HepG2 (cell line): ENCODE measurements around the gene AATF. TPM values are rescaled to one million over a fixed set of nuclear protein-coding genes. Genes with fewer than 3 reads are reported as not detected.

ENCODE experiments used
- ATAC-seq: fragments of 200-7000 bp; cut with Tn5 transposase; 3 replicates; pipeline ENCODE4 v1.9.1; 2020; ENCODE audit warnings: mild to moderate bottlenecking, moderate library complexity
- BruUV-seq: library from RNA; stranded (reverse); fragments of 400-500 nt; replicated peaks from 2 replicates; lab custom pipeline; 2021; lab: Mats Ljungman, UMichigan
- CTCF ChIA-PET: fragments of 300-600 bp; formaldehyde crosslinking; extraction: SDS; loops from one replicate; lab custom pipeline; 2021; ENCODE audit warnings: low total read pairs, inconsistent platforms, low intra/inter-chr PET ratio; lab: Yijun Ruan, JAX
- POLR2A ChIA-PET: fragments of 350-600 bp; sonication (Branson Sonifier 250); formaldehyde crosslinking; loops from one replicate; lab custom pipeline; 2020; ENCODE audit warnings: antibody characterized with exemption, inconsistent platforms; lab: Yijun Ruan, JAX
- DNase-seq: peaks from one replicate; pipeline ENCODE4 v3.0.0-alpha.2; 2015; ENCODE audit warnings: low spot score
- FAIRE-seq: peaks from 3 replicates; lab custom pipeline; 2011; peaks lifted over from hg19 to GRCh38; lab: Jason Lieb, UNC
- H2AFZ ChIP-seq: one replicate; pipeline ENCODE4 v1.6.1; 2011; ENCODE audit warnings: low read length, inconsistent platforms
- H3K27ac ChIP-seq: fragments of 300-600 bp; 3 replicates; pipeline ENCODE4 v1.8.0; 2011; ENCODE audit warnings: mixed run types, mild to moderate bottlenecking, mixed read lengths, low read length, inconsistent platforms; ENCODE audit not compliant: insufficient read depth; ENCODE audit errors: extremely low read length
- H3K27me3 ChIP-seq, 2 experiments: fragments of 200-600 bp in 1 of 2; 2 replicates in 1 of 2; 3 replicates in 1 of 2; pipeline versions ENCODE4 v1.6.0 to v1.8.0; 2011; ENCODE audit warnings: low read length in 2 of 2, mild to moderate bottlenecking in 2 of 2, moderate library complexity in 2 of 2, inconsistent platforms in 1 of 2; ENCODE audit not compliant: insufficient read depth in 2 of 2, control insufficient read depth in 1 of 2
- H3K36me3 ChIP-seq, 2 experiments: fragments of 200-600 bp in 1 of 2; replicated peaks in 1 of 2; 2 replicates in 1 of 2; 3 replicates in 1 of 2; pipeline versions ENCODE4 v1.5.1 to v1.8.0; 2011; ENCODE audit warnings: low read length in 2 of 2, inconsistent platforms in 1 of 2; ENCODE audit not compliant: insufficient read depth in 2 of 2, control insufficient read depth in 1 of 2
- H3K4me1 ChIP-seq: 2 replicates; pipeline ENCODE4 v1.5.1; 2012; ENCODE audit warnings: low read length, inconsistent platforms; ENCODE audit not compliant: insufficient read depth
- H3K4me2 ChIP-seq: 2 replicates; pipeline ENCODE4 v1.6.0; 2011; ENCODE audit warnings: low read depth, low read length, inconsistent platforms
- H3K4me3 ChIP-seq, 3 experiments: fragments of 200-600 bp in 1 of 3; sonication (generic), shearing (Covaris generic) in 1 of 3; replicated peaks in 1 of 3; 2 replicates each; pipeline ENCODE4 v1.5.1; 2011 to 2016; ENCODE audit warnings: low read length in 3 of 3, inconsistent platforms in 2 of 3, low read depth in 2 of 3, mild to moderate bottlenecking in 2 of 3, control low read depth in 1 of 3, mixed read lengths in 1 of 3; ENCODE audit not compliant: insufficient read depth in 1 of 3
- H3K79me2 ChIP-seq: one replicate; pipeline ENCODE4 v1.6.1; 2011; ENCODE audit warnings: low read length, inconsistent platforms; ENCODE audit not compliant: insufficient read depth
- H3K9ac ChIP-seq: 2 replicates; pipeline ENCODE4 v1.6.0; 2011; ENCODE audit warnings: mild to moderate bottlenecking, low read depth, low read length, inconsistent platforms; ENCODE audit not compliant: insufficient read depth
- H3K9me3 ChIP-seq: 2 replicates; pipeline ENCODE4 v1.5.1; 2012; ENCODE audit warnings: mild to moderate bottlenecking, low read length
- H4K20me1 ChIP-seq: 2 replicates; pipeline ENCODE4 v1.6.0; 2011; ENCODE audit warnings: inconsistent platforms, mild to moderate bottlenecking, low read length, moderate library complexity; ENCODE audit not compliant: insufficient read depth
- ATF1 ChIP-seq: IDR thresholded peaks from 2 replicates; pipeline ENCODE4 v1.6.1; 2016; ENCODE audit warnings: mild to moderate bottlenecking, control low read depth
- CEBPG ChIP-seq: IDR thresholded peaks from 2 replicates; pipeline ENCODE4 v1.6.1; 2016
- EED ChIP-seq: sonication (generic); formaldehyde crosslinking; IDR thresholded peaks from 2 replicates; pipeline ENCODE4 v1.5.0; 2020; ENCODE audit warnings: mild to moderate bottlenecking, missing genetic modification reagents
- KLF16 ChIP-seq, 2 experiments: sonication (generic) in 1 of 2; formaldehyde crosslinking in 1 of 2; IDR thresholded peaks; 2 replicates each; pipeline versions ENCODE4 v1.6.1 to v1.8.0; 2016 to 2023; ENCODE audit warnings: missing genetic modification reagents in 2 of 2, missing compliant biosample characterization in 1 of 2
- PBX2 ChIP-seq: IDR thresholded peaks from 2 replicates; pipeline ENCODE4 v1.6.1; 2016; ENCODE audit warnings: control low read depth
- ZKSCAN5 ChIP-seq: sonication (generic); formaldehyde crosslinking; IDR thresholded peaks from 2 replicates; pipeline ENCODE4 v1.5.1; 2020; ENCODE audit warnings: mild to moderate bottlenecking, missing genetic modification reagents
- ZNF501 ChIP-seq: sonication (generic); formaldehyde crosslinking; IDR thresholded peaks from 2 replicates; pipeline ENCODE4 v1.5.1; 2020; ENCODE audit warnings: mild to moderate bottlenecking, moderate library complexity, missing genetic modification reagents
- WGBS: methylation state at CpG from one replicate; pipeline ENCODE4 v1.1.6; 2017; ENCODE audit warnings: low lambda C conversion rate; 5-methylcytosine and 5-hydroxymethylcytosine counted together
- in situ Hi-C: cut with HindIII; loops from 2 replicates; pipeline ENCODE4 v1.10.0; 2017; ENCODE audit warnings: low pct_unique_long_range_greater_than_20kb; ENCODE audit not compliant: extremely low pct_ligation_motif_present
- intact Hi-C: fragments of 100-400 bp; cut with micrococcal nuclease; formaldehyde crosslinking; loops from one replicate; pipeline ENCODE4 v1.10.0; 2022; ENCODE audit not compliant: unreplicated experiment
- polyA plus RNA-seq, 8 experiments: library from polyadenylated mRNA; depleted of rRNA in 3 of 8; stranded (reverse) in 7 of 8; unstranded in 1 of 8; fragments of >200 nt; fragmentation: Illumina TruSeq in 4 of 8; extraction: Trizol in 4 of 8; gene quantifications; 2 replicates each; pipeline versions ENCODE4 v1.2.1 to v1.2.3, GENCODE V29; 2011 to 2016; ENCODE audit warnings: low read depth in 4 of 8, missing spikeins in 1 of 8, mixed read lengths in 1 of 8; ENCODE audit not compliant: insufficient read depth in 1 of 8
- total RNA-seq, 5 experiments: library from RNA; depleted of rRNA; stranded (reverse); fragments of >200 nt; fragmentation: Illumina TruSeq; extraction: Trizol; gene quantifications; 2 replicates each; pipeline ENCODE4 v1.2.3, GENCODE V29; 2016; ENCODE audit warnings: low read depth in 1 of 5

Gene AATF
- total and polyA plus RNA-seq, 2 of the 13 experiments (the other 11 are each of a cell fraction or from before 2014, with no cell fraction given) = 9.1 to 53.3 TPM

- Histone ChIP-seq H3K4me3 (no peak overlapping the region), H3K4me2 (no peak overlapping the region), H3K9ac (no peak overlapping the region), H3K79me2 (no peaks in the 10 kb centered on the region), H3K9me3 (no peaks in the 10 kb centered on the region), H2AFZ (no peak overlapping the region), H3K27me3 (no peaks in the 10 kb centered on the region), H4K20me1 (no peaks in the 10 kb centered on the region), H3K36me3 (peaks cover 2 to 24% of the 10 kb centered on the region in 2 experiments; a peak in 3 of 5 replicates), H3K27ac (no peak overlapping the region), H3K4me1 (0 out of 2 replicates have a peak, but pooled peaks cover 8% of the 10 kb centered on the region)
- CTCF ChIA-PET = no interaction called here
- FAIRE-seq (no peak), DNase-seq (no peak), ATAC-seq (no peak)
- intact Hi-C loops (no loop called here), in situ Hi-C loops (no loop called here)
- POLR2A ChIA-PET = no interaction called here
- BruUV-seq = no TSS peak
- no peak for TF ChIP-seq KLF16 (CRISPR knock-in tag; IDR thresholded peaks at IDR 0.05)
- 85% methylated on average over 8 of the region's 8 CpGs for WGBS
These were observed 76.5 kb downstream of the AATF start for GRCh38 chr17:37025238-37025637.

GRCh38 chr17:37025847-37026530 is 77.2 kb downstream of the AATF start:
- no peaks in the 10 kb centered on the region for H3K79me2 ChIP-seq
- H3K9me3 ChIP-seq = no peaks in the 10 kb centered on the region
- no peak overlapping the region for H3K27ac ChIP-seq
- WGBS = 100% methylated on average over 2 of the region's 2 CpGs
- no peak overlapping the region for H3K4me2 ChIP-seq
- BruUV-seq = no TSS peak
- ChIA-PET POLR2A (no interaction called here), CTCF (no interaction called here)
- no peak overlapping the region for H3K9ac ChIP-seq
- peaks cover 2 to 18% of the 10 kb centered on the region in 2 experiments; a peak in 3 of 5 replicates for H3K36me3 ChIP-seq
- in situ Hi-C loops (no loop called here), intact Hi-C loops (no loop called here)
- no peak overlapping the region for H3K4me3 ChIP-seq
- DNase-seq = no peak
- H4K20me1 ChIP-seq = no peaks in the 10 kb centered on the region
- no peaks in the 10 kb centered on the region for H3K27me3 ChIP-seq
- no peak for ATAC-seq
- H3K4me1 ChIP-seq = 0 out of 2 replicates have a peak, but pooled peaks cover 8% of the 10 kb centered on the region
- no peak for TF ChIP-seq EED (CRISPR knock-in tag)
- TF ChIP-seq CEBPG = no peak
- no peak for TF ChIP-seq ATF1 (CRISPR knock-in tag)
- TF ChIP-seq PBX2 (CRISPR knock-in tag) = no peak
- no peak for TF ChIP-seq ZKSCAN5
- no peak for TF ChIP-seq ZNF501 (CRISPR knock-in tag)
- H2AFZ ChIP-seq = no peak overlapping the region
- no peak for FAIRE-seq
